Measurements from ENCODE around the gene RGS9. TPM values are rescaled to one million over a fixed set of nuclear protein-coding genes. Genes with fewer than 3 reads are reported as not detected.

RGS9 gene
- total and polyA plus RNA-seq, 10 of the 15 experiments (the other 5 are each of a cell fraction or from before 2014, with no cell fraction given) = 1.1 to 10.6 (median 5.6) TPM

- TF ChIP-seq TBL1XR1 (IDR thresholded peaks at IDR 0.05; ENCODE audit: low read depth, low read length) (peak; percentile 96), SUPT20H (IDR thresholded peaks at IDR 0.05; ENCODE audit: borderline replicate concordance, control insufficient read depth, low read depth, low read length) (no peak), POU2F2 (IDR thresholded peaks at IDR 0.05; ENCODE audit: borderline replicate concordance, low read depth, low read length) (peak; percentile 59; the same call in 1 of the 3 replicates), RELA (IDR thresholded peaks at IDR 0.05; ENCODE audit: borderline replicate concordance, partially characterized antibody) (no peak), ZBED1 (IDR thresholded peaks at IDR 0.05; ENCODE audit: borderline replicate concordance) (peak; percentile 53; the same call in 1 of the 2 replicates), STAT1 (conservative IDR thresholded peaks at IDR 0.05) (no peak), EED (IDR thresholded peaks at IDR 0.05; ENCODE audit: low read depth) (peak; percentile 68; the same call in 1 of the 2 replicates), ZNF384 (IDR thresholded peaks at IDR 0.05; ENCODE audit: borderline replicate concordance, low read depth, low read length) (peak; percentile 77; the same call in 1 of the 2 replicates), SMAD1 (IDR thresholded peaks at IDR 0.05; ENCODE audit: low read depth, partially characterized antibody) (peak; percentile 41), HSF1 (IDR thresholded peaks at IDR 0.05; ENCODE audit: low read depth, low read length) (no peak), MYC (IDR thresholded peaks at IDR 0.05; ENCODE audit: insufficient read depth, insufficient read length, insufficient replicate concordance, low read length, severe bottlenecking) (no peak)
These were observed 91.8 kb downstream of the RGS9 start (continued) for GRCh38 chr17:65228734-65229620.

All from GM12878 (cell line).